Testis (tissue), 2 donors: ENCODE measurements around the gene PRR33.

Experiments
- CTCF ChIP-seq, 3 experiments: fragments of 450-650 bp in 2 of 3; fragments of 200-600 bp in 1 of 3; sonication (generic) in 1 of 3; IDR thresholded peaks; one replicate each; pipeline ENCODE4 v1.5.1; 2016 to 2019; ENCODE audit warnings: antibody characterized with exemption in 3 of 3, mild to moderate bottlenecking in 2 of 3, moderate library complexity in 1 of 3
- POLR2A ChIP-seq: fragments of 450-650 bp; IDR thresholded peaks from one replicate; pipeline ENCODE4 v1.6.1; 2017; ENCODE audit warnings: antibody characterized with exemption, mild to moderate bottlenecking, moderate library complexity

GRCh38 chr11:1863352-1864216 lies 28.1 kb downstream of the PRR33 start:
- no peak for TF ChIP-seq CTCF (IDR thresholded peaks at IDR 0.05)
- TF ChIP-seq POLR2A, result no peak
